ENCODE results near the gene HIC2.
"Not testable (repeated sequence)": the region's sequence is repeated elsewhere in the genome, so short reads cannot be mapped to it uniquely, and the experiment has no call there.

DNA sequence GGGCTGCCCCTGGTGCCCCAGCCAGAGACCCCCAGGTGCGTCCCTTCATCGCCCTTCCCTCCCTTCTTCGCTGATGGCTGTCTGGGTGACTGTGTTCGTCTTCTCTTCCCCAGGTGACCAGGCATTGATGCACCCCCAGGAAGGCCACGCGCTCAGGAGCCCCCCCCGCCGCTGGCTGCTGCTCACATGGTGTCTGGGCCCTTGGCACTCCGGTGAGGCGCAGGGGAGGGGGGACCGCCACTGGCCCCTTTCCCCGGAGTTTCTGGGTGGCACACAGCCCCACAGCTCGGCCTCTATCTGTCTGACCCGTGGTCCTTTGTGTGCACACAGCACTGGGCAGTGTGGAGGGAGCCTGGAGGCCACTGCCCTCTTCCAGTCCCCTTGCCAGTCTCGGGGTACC lies 25.5 kb downstream of the HIC2 start:
- TF ChIP-seq, protein P1, sequence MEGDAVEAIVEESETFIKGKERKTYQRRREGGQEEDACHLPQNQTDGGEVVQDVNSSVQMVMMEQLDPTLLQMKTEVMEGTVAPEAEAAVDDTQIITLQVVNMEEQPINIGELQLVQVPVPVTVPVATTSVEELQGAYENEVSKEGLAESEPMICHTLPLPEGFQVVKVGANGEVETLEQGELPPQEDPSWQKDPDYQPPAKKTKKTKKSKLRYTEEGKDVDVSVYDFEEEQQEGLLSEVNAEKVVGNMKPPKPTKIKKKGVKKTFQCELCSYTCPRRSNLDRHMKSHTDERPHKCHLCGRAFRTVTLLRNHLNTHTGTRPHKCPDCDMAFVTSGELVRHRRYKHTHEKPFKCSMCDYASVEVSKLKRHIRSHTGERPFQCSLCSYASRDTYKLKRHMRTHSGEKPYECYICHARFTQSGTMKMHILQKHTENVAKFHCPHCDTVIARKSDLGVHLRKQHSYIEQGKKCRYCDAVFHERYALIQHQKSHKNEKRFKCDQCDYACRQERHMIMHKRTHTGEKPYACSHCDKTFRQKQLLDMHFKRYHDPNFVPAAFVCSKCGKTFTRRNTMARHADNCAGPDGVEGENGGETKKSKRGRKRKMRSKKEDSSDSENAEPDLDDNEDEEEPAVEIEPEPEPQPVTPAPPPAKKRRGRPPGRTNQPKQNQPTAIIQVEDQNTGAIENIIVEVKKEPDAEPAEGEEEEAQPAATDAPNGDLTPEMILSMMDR (IDR thresholded peaks at IDR 0.05): not testable (repeated sequence)
- TF ChIP-seq POLR2A (IDR thresholded peaks at IDR 0.05): not testable (repeated sequence)

Measured in esophagus squamous epithelium (tissue), 4 donors.